ENCODE results near the gene NR1H3. TPM values are rescaled to one million over a fixed set of nuclear protein-coding genes. Genes with fewer than 3 reads are reported as not detected.

NR1H3 gene
- total RNA-seq = 3.3 and 14.7 TPM in 2 replicates

GRCh38 chr11:47257517-47258316 lies at the start of gene NR1H3:
Gene NR1H3 (plus strand): TSS chr11:47257996. CDS start chr11:47259217, 1,221 bp downstream.

GRCh38 chr11:47248664-47249377 lies 9.0 kb upstream of the NR1H3 start, which contains the start of gene ACP2:
Gene ACP2 (minus strand): TSS chr11:47248814. CDS start chr11:47248789, 25 bp downstream.

GRCh38 chr11:47269829-47270305 lies 12.1 kb downstream of the NR1H3 start, which contains the start of gene MADD:
Gene MADD (plus strand): TSS chr11:47270133.

Other genes with a start within 250 kb of the NR1H3 start
- gene ARFGAP2, start 81.1 kb upstream of the NR1H3 start, total RNA-seq = 85.1 and 96.1 TPM in 2 replicates
- 71.7 and 86.5 TPM in 2 replicates for gene PACSIN3, start 71.6 kb upstream of the NR1H3 start, total RNA-seq
- gene DDB2, start 43.0 kb upstream of the NR1H3 start, total RNA-seq = 20.6 and 33.2 TPM in 2 replicates
- 13.0 and 25.1 TPM in 2 replicates for gene ACP2, start 9.2 kb upstream of the NR1H3 start, total RNA-seq
- gene MADD, start 12.1 kb downstream of the NR1H3 start, total RNA-seq = 10.6 and 18.6 TPM in 2 replicates
- gene MYBPC3, start 94.7 kb downstream of the NR1H3 start, total RNA-seq = not detected in 2 replicates
- gene SPI1, start 120.6 kb downstream of the NR1H3 start, total RNA-seq = not detected in 2 replicates
- 13.3 and 29.6 TPM in 2 replicates for gene SLC39A13, start 150.6 kb downstream of the NR1H3 start, total RNA-seq
- gene PSMC3, start 168.4 kb downstream of the NR1H3 start, total RNA-seq = 135 and 147 TPM in 2 replicates
- 0.34 and 0.36 TPM in 2 replicates for gene RAPSN, start 191.1 kb downstream of the NR1H3 start, total RNA-seq